ENCODE results near the gene FHOD3.

Gene FHOD3

GRCh38 chr18:36505665-36506064, 208.2 kb downstream of the FHOD3 start:
- DNase-seq (ENCODE audit: low read depth in 2 of 3, low spot score in 2 of 3), result no peak

GRCh38 chr18:36509646-36510197, 212.2 kb downstream of the FHOD3 start:
- no peak for DNase-seq (ENCODE audit: low read depth in 2 of 3, low spot score in 2 of 3)

- DNase-seq (ENCODE audit: low read depth in 2 of 3, low spot score in 2 of 3), result no peak
These were observed 214.4 kb downstream of the FHOD3 start for GRCh38 chr18:36511791-36512352.

- no peak for DNase-seq (ENCODE audit: low read depth in 2 of 3, low spot score in 2 of 3)
These were observed 216.0 kb downstream of the FHOD3 start for GRCh38 chr18:36513556-36513955.

- no peak for DNase-seq (ENCODE audit: low read depth in 2 of 3, low spot score in 2 of 3)
These were observed 217.3 kb downstream of the FHOD3 start for GRCh38 chr18:36514778-36515177.

- DNase-seq (ENCODE audit: low read depth in 2 of 3, low spot score in 2 of 3), result no peak
These were observed 218.7 kb downstream of the FHOD3 start for GRCh38 chr18:36516258-36516657.

- DNase-seq (ENCODE audit: low read depth in 2 of 3, low spot score in 2 of 3), result no peak
These were observed 219.2 kb downstream of the FHOD3 start for GRCh38 chr18:36516726-36517125.

GRCh38 chr18:36518839-36519238, 221.3 kb downstream of the FHOD3 start:
- no peak for DNase-seq (ENCODE audit: low read depth in 2 of 3, low spot score in 2 of 3)

GRCh38 chr18:36519358-36519757, 221.8 kb downstream of the FHOD3 start:
- DNase-seq (ENCODE audit: low read depth in 2 of 3, low spot score in 2 of 3), result no peak

- DNase-seq (ENCODE audit: low read depth in 2 of 3, low spot score in 2 of 3), result no peak
These were observed 225.0 kb downstream of the FHOD3 start for GRCh38 chr18:36522509-36522908.

GRCh38 chr18:36525913-36526312, 228.4 kb downstream of the FHOD3 start:
- no peak for DNase-seq (ENCODE audit: low read depth in 2 of 3, low spot score in 2 of 3)

GRCh38 chr18:36526611-36527010, 229.1 kb downstream of the FHOD3 start:
- DNase-seq (ENCODE audit: low read depth in 2 of 3, low spot score in 2 of 3), result no peak

GRCh38 chr18:36527051-36527450, 229.5 kb downstream of the FHOD3 start:
- DNase-seq (ENCODE audit: low read depth in 2 of 3, low spot score in 2 of 3), result no peak

GRCh38 chr18:36527740-36528455, 230.4 kb downstream of the FHOD3 start:
- no peak for DNase-seq (ENCODE audit: low read depth in 2 of 3, low spot score in 2 of 3)

GRCh38 chr18:36529747-36530146, 232.2 kb downstream of the FHOD3 start:
- no peak for DNase-seq (ENCODE audit: low read depth in 2 of 3, low spot score in 2 of 3)

- no peak for DNase-seq (ENCODE audit: low read depth in 2 of 3, low spot score in 2 of 3)
These were observed 233.3 kb downstream of the FHOD3 start for GRCh38 chr18:36530676-36531405.

- DNase-seq (ENCODE audit: low read depth in 2 of 3, low spot score in 2 of 3), result no peak
These were observed 234.1 kb downstream of the FHOD3 start for GRCh38 chr18:36531636-36532035.

- DNase-seq (ENCODE audit: low read depth in 2 of 3, low spot score in 2 of 3), result no peak
These were observed 234.9 kb downstream of the FHOD3 start for GRCh38 chr18:36532394-36532793.

- no peak for DNase-seq (ENCODE audit: low read depth in 2 of 3, low spot score in 2 of 3)
These were observed 235.3 kb downstream of the FHOD3 start for GRCh38 chr18:36532815-36533214.

GRCh38 chr18:36533446-36534153, 236.1 kb downstream of the FHOD3 start:
- DNase-seq (ENCODE audit: low read depth in 2 of 3, low spot score in 2 of 3), result no peak

- DNase-seq (ENCODE audit: low read depth in 2 of 3, low spot score in 2 of 3), result no peak
These were observed 236.7 kb downstream of the FHOD3 start for GRCh38 chr18:36534154-36534688.
